DOHH2 (cell line): ENCODE data around the gene ELAVL4.

ENCODE experiments used
- CTCF ChIP-seq: fragments of 200-600 bp; sonication (generic); IDR thresholded peaks from one replicate; pipeline ENCODE4 v1.5.1; 2014; ENCODE audit warnings: antibody characterized with exemption, mild to moderate bottlenecking, low read depth, low read length; ENCODE audit not compliant: poor library complexity, severe bottlenecking
- EZH2phosphoT487 ChIP-seq: fragments of 200-600 bp; sonication (generic); IDR thresholded peaks from 2 replicates; pipeline ENCODE4 v1.6.1; 2017; ENCODE audit warnings: borderline replicate concordance, mild to moderate bottlenecking, antibody characterized with exemption, low read length, moderate library complexity, mixed read lengths

DNA sequence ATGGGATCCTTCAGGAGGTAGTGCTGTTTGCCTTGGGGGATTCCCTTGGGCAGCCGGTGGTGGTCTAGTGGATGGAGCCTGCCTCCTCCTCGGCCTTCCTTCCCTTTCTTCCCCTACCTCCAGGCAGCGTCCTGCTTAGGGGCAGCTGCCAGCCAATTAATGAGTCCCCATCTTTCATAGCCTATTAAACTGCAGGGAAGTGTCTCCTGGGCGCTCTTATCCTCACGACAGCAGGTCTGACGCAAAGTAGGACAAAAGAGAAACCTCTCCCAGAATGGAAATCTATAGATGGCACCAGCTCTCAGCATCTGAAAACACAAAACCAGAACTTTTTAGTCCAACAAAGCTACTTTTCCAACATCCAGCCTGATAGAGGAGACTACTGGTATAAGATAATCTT, 69.3 kb downstream of the ELAVL4 start:
- TF ChIP-seq CTCF (no peak), EZH2phosphoT487 (no peak)
